H9 (cell line): Measurements from ENCODE around the gene CCDC157. TPM values are rescaled to one million over a fixed set of nuclear protein-coding genes. Genes with fewer than 3 reads are reported as not detected.

Source experiments
- DNase-seq: peaks from one replicate; pipeline ENCODE4 v3.0.0-alpha.2; 2017
- H2AFZ ChIP-seq: one replicate; pipeline ENCODE4 v1.6.1; 2013; ENCODE audit warnings: mild to moderate bottlenecking, low read length, control low read depth, moderate library complexity
- H2AK5ac ChIP-seq: 2 replicates; pipeline ENCODE4 v1.6.1; 2013; ENCODE audit warnings: low read length, control low read depth, mixed read lengths; ENCODE audit not compliant: insufficient read length
- H2BK120ac ChIP-seq: one replicate; pipeline ENCODE4 v1.6.1; 2013; ENCODE audit warnings: low read depth, mild to moderate bottlenecking, low read length, control low read depth, inconsistent platforms; ENCODE audit not compliant: poor library complexity, severe bottlenecking
- H2BK12ac ChIP-seq: 2 replicates; pipeline ENCODE4 v1.6.1; 2013; ENCODE audit warnings: low read length, control low read depth, mixed read lengths, low read depth; ENCODE audit not compliant: insufficient read length
- H2BK15ac ChIP-seq: 2 replicates; pipeline ENCODE4 v1.6.1; 2013; ENCODE audit warnings: low read depth, low read length, control low read depth
- H2BK20ac ChIP-seq: one replicate; pipeline ENCODE4 v1.6.1; 2013; ENCODE audit warnings: low read depth, mild to moderate bottlenecking, low read length, control low read depth, inconsistent platforms; ENCODE audit not compliant: poor library complexity, severe bottlenecking
- H2BK5ac ChIP-seq: 2 replicates; pipeline ENCODE4 v1.6.1; 2013; ENCODE audit warnings: low read length, control low read depth, mixed read lengths; ENCODE audit not compliant: insufficient read length
- H3K14ac ChIP-seq: 2 replicates; pipeline ENCODE4 v1.6.1; 2013; ENCODE audit warnings: low read length, control low read depth; ENCODE audit not compliant: insufficient read depth
- H3K18ac ChIP-seq: 2 replicates; pipeline ENCODE4 v1.6.1; 2013; ENCODE audit warnings: low read depth, mild to moderate bottlenecking, mixed read lengths, low read length, control low read depth; ENCODE audit not compliant: insufficient read length
- H3K23ac ChIP-seq: 2 replicates; pipeline ENCODE4 v1.6.1; 2013; ENCODE audit warnings: low read length, control low read depth, mixed read lengths, low read depth; ENCODE audit not compliant: insufficient read length
- H3K23me2 ChIP-seq: 2 replicates; pipeline ENCODE4 v1.6.1; 2013; ENCODE audit warnings: low read depth, mild to moderate bottlenecking, mixed read lengths, low read length, control low read depth; ENCODE audit not compliant: insufficient read length, poor library complexity, severe bottlenecking
- H3K27ac ChIP-seq: 2 replicates; pipeline ENCODE4 v1.5.1; 2013; ENCODE audit warnings: low read length, control low read depth, mixed read lengths, low read depth; ENCODE audit not compliant: insufficient read length
- H3K27me3 ChIP-seq: 2 replicates; pipeline ENCODE4 v1.6.1; 2013; ENCODE audit warnings: low read length, control low read depth, inconsistent platforms; ENCODE audit not compliant: insufficient read depth
- H3K4ac ChIP-seq: 2 replicates; pipeline ENCODE4 v1.6.1; 2013; ENCODE audit warnings: low read depth, mild to moderate bottlenecking, control low read depth, inconsistent platforms, low read length, moderate library complexity
- H3K4me1 ChIP-seq: 2 replicates; pipeline ENCODE4 v1.6.1; 2013; ENCODE audit warnings: low read length, control low read depth, inconsistent platforms; ENCODE audit not compliant: insufficient read depth
- H3K4me2 ChIP-seq: 2 replicates; pipeline ENCODE4 v1.6.1; 2013; ENCODE audit warnings: low read length, control low read depth, mixed read lengths; ENCODE audit not compliant: insufficient read length, insufficient read depth
- H3K56ac ChIP-seq: 2 replicates; pipeline ENCODE4 v1.6.1; 2013; ENCODE audit warnings: low read depth, mild to moderate bottlenecking, mixed read lengths, low read length, control low read depth; ENCODE audit not compliant: insufficient read length
- H3K79me1 ChIP-seq: 2 replicates; pipeline ENCODE4 v1.6.1; 2013; ENCODE audit warnings: low read depth, mild to moderate bottlenecking, moderate library complexity, low read length, control low read depth, inconsistent platforms; ENCODE audit not compliant: insufficient read depth, poor library complexity, severe bottlenecking
- H3K79me2 ChIP-seq: 2 replicates; pipeline ENCODE4 v1.6.1; 2013; ENCODE audit warnings: low read length, control low read depth, inconsistent platforms; ENCODE audit not compliant: insufficient read depth
- H3K9ac ChIP-seq: 2 replicates; pipeline ENCODE4 v1.6.1; 2013; ENCODE audit warnings: low read length, control low read depth, mixed read lengths; ENCODE audit not compliant: insufficient read length; ENCODE audit errors: extremely low read depth
- H3K9me3 ChIP-seq: one replicate; pipeline ENCODE4 v1.6.1; 2013; ENCODE audit warnings: low read depth, low read length, inconsistent platforms; ENCODE audit not compliant: control insufficient read depth
- H3T11ph ChIP-seq: one replicate; pipeline ENCODE4 v1.6.1; 2013; ENCODE audit warnings: mild to moderate bottlenecking, low read length, control low read depth, inconsistent platforms
- H4K20me1 ChIP-seq: one replicate; pipeline ENCODE4 v1.6.1; 2013; ENCODE audit not compliant: control insufficient read depth, insufficient read length, insufficient read depth
- H4K5ac ChIP-seq: 2 replicates; pipeline ENCODE4 v1.6.1; 2013; ENCODE audit warnings: low read depth, mild to moderate bottlenecking, mixed read lengths, low read length, control low read depth; ENCODE audit not compliant: insufficient read length
- H4K8ac ChIP-seq: replicated peaks from 2 replicates; pipeline ENCODE4 v1.6.1; 2013; ENCODE audit warnings: low read length, control low read depth, mixed read lengths, low read depth; ENCODE audit not compliant: insufficient read length
- H4K91ac ChIP-seq: 2 replicates; pipeline ENCODE4 v1.6.1; 2013; ENCODE audit warnings: low read depth, mild to moderate bottlenecking, moderate library complexity, mixed read lengths, low read length, control low read depth; ENCODE audit not compliant: insufficient read length
- H3K27ac Mint-ChIP-seq, 3 experiments: 2 replicates in 2 of 3; 3 replicates in 1 of 3; pipeline ENCODE4 v1.8.0; 2020 to 2021; ENCODE audit warnings: mixed read lengths in 3 of 3, mild to moderate bottlenecking in 1 of 3, moderate library complexity in 1 of 3
- H3K27me3 Mint-ChIP-seq: 2 replicates; pipeline ENCODE4 v1.8.0; 2021; ENCODE audit warnings: low read depth, mild to moderate bottlenecking, moderate library complexity, mixed read lengths
- H3K36me3 Mint-ChIP-seq, 3 experiments: 2 replicates in 2 of 3; 3 replicates in 1 of 3; pipeline ENCODE4 v1.8.0; 2020 to 2021; ENCODE audit warnings: low read depth in 3 of 3, mixed read lengths in 3 of 3; ENCODE audit not compliant: insufficient read depth in 1 of 3
- H3K4me1 Mint-ChIP-seq, 2 experiments: 2 replicates each; pipeline ENCODE4 v1.8.0; 2020; ENCODE audit warnings: mixed read lengths in 2 of 2
- H3K4me3 Mint-ChIP-seq, 2 experiments: 2 replicates in 1 of 2; 3 replicates in 1 of 2; pipeline ENCODE4 v1.8.0; 2020 to 2021; ENCODE audit warnings: mild to moderate bottlenecking in 2 of 2, mixed read lengths in 2 of 2, moderate library complexity in 1 of 2
- H3K9me3 Mint-ChIP-seq, 2 experiments: 2 replicates in 1 of 2; 3 replicates in 1 of 2; pipeline ENCODE4 v1.8.0; 2020; ENCODE audit warnings: mild to moderate bottlenecking in 2 of 2, mixed read lengths in 2 of 2, moderate library complexity in 1 of 2
- CTCF ChIP-seq: fragments of 200-600 bp; sonication (generic); conservative IDR thresholded peaks from 3 replicates; pipeline ENCODE4 v1.8.0; 2021; ENCODE audit warnings: antibody characterized with exemption, mild to moderate bottlenecking
- WGBS: extraction: QIAGEN DNeasy Blood & Tissue Kit; methylation state at CpG from one replicate; pipeline ENCODE4 v1.1.7; 2013; ENCODE audit warnings: missing lambda C conversion rate, low lambda C conversion rate, mixed read lengths; ENCODE audit not compliant: insufficient read length; ENCODE audit errors: extremely low coverage; 5-methylcytosine and 5-hydroxymethylcytosine counted together
- total RNA-seq: library from RNA; stranded (reverse); gene quantifications from 2 replicates; pipeline ENCODE4 v1.2.1, GENCODE V29; 2021

CCDC157 gene
- total RNA-seq, 1 experiment from 2014 or later = 4.3 TPM

- Histone ChIP-seq H3K9ac (peak overlapping the region; percentile 67), H2BK5ac (no peak overlapping the region), H2AFZ (no peak overlapping the region), H3K27me3 (no peaks in the 10 kb centered on the region), H3K9me3 (no peaks in the 10 kb centered on the region), H3K4ac (no peak overlapping the region), H2BK120ac (no peak overlapping the region), H2BK20ac (no peak overlapping the region), H3K79me2 (no peaks in the 10 kb centered on the region; the same call in 1 of the 2 replicates), H3K27ac (peak overlapping the region; percentile 29), H3K4me1 (peaks cover 7% of the 10 kb centered on the region; the same call in 1 of the 2 replicates), H3K4me2 (peak overlapping the region; percentile 83), H3K79me1 (no peaks in the 10 kb centered on the region), H3K18ac (peak overlapping the region; percentile 62), H2BK12ac (no peak overlapping the region), H2BK15ac (no peak overlapping the region), H4K91ac (peak overlapping the region; percentile 15), H2AK5ac (no peak overlapping the region), H3K14ac (peak overlapping the region; percentile 85), H3T11ph (no peak overlapping the region), H4K5ac (no peak overlapping the region), H3K56ac (no peak overlapping the region), H3K23ac (no peak overlapping the region), H4K8ac (no peak overlapping the region), H3K23me2 (peaks cover 21% of the 10 kb centered on the region), H4K20me1 (no peaks in the 10 kb centered on the region)
- Mint-ChIP-seq H3K9me3 (no peaks in the 10 kb centered on the region), H3K27ac (peak overlapping the region; percentile 96 to 98 (median 98)), H3K27me3 (no peaks in the 10 kb centered on the region; the same call in 1 of the 2 replicates), H3K4me3 (peak overlapping the region; percentile 87 to 93), H3K36me3 (peaks cover 12 to 44% (median 43%) of the 10 kb centered on the region in 3 experiments), H3K4me1 (peaks cover 31 to 37% of the 10 kb centered on the region in 2 experiments)
- no peak; the same call in 2 of the 3 replicates for TF ChIP-seq CTCF
- no CpG with 5 or more reads among the region's 45 CpGs for whole genome bisulfite sequencing
- no peak for DNase-seq
These were observed 66.6 kb downstream of the CCDC157 start for GRCh38 chr22:30423301-30423958.
